Neural progenitor cell (in vitro differentiated cells): ENCODE measurements around the gene COMMD3. TPM values are rescaled to one million over a fixed set of nuclear protein-coding genes. Genes with fewer than 3 reads are reported as not detected.

ENCODE experiments used
- DNase-seq: peaks from one replicate; pipeline ENCODE4 v3.0.0-alpha.2; 2016; ENCODE audit warnings: low spot score
- H2AFZ ChIP-seq: fragments of 200-600 bp; sonication (generic); replicated peaks from 2 replicates; pipeline ENCODE4 v1.6.1; 2016; ENCODE audit warnings: antibody characterized with exemption
- H3F3A ChIP-seq: fragments of 200-600 bp; sonication (generic); 2 replicates; pipeline ENCODE4 v1.6.1; 2016; ENCODE audit warnings: antibody characterized with exemption, low read depth
- H3K27ac ChIP-seq: fragments of 200-600 bp; sonication (generic); 2 replicates; pipeline ENCODE4 v1.5.1; 2016; ENCODE audit warnings: mild to moderate bottlenecking
- H3K27me3 ChIP-seq: fragments of 200-600 bp; sonication (generic); 2 replicates; pipeline ENCODE4 v1.6.1; 2016; ENCODE audit warnings: mild to moderate bottlenecking, moderate library complexity
- H3K36me3 ChIP-seq: fragments of 200-600 bp; sonication (generic); 2 replicates; pipeline ENCODE4 v1.5.1; 2016
- H3K4me1 ChIP-seq: fragments of 200-600 bp; sonication (generic); 2 replicates; pipeline ENCODE4 v1.6.1; 2016; ENCODE audit warnings: mixed run types
- H3K4me2 ChIP-seq: fragments of 200-600 bp; sonication (generic); 2 replicates; pipeline ENCODE4 v1.6.1; 2016
- H3K4me3 ChIP-seq: fragments of 200-600 bp; sonication (generic); 2 replicates; pipeline ENCODE4 v1.5.1; 2016
- H3K79me2 ChIP-seq: fragments of 200-600 bp; sonication (generic); 2 replicates; pipeline ENCODE4 v1.6.1; 2016; ENCODE audit warnings: low read depth
- H3K9ac ChIP-seq: fragments of 200-600 bp; sonication (generic); 2 replicates; pipeline ENCODE4 v1.6.1; 2016
- H3K9me3 ChIP-seq: fragments of 200-600 bp; sonication (generic); 2 replicates; pipeline ENCODE4 v1.5.1; 2016; ENCODE audit warnings: low read depth
- H4K20me1 ChIP-seq: fragments of 200-600 bp; sonication (generic); 2 replicates; pipeline ENCODE4 v1.6.1; 2016; ENCODE audit warnings: low read depth
- H3K27ac Mint-ChIP-seq: 3 replicates; pipeline ENCODE4 v1.8.0; 2021; ENCODE audit warnings: mixed read lengths
- H3K27me3 Mint-ChIP-seq: 2 replicates; pipeline ENCODE4 v1.8.0; 2022; ENCODE audit warnings: low read depth, mild to moderate bottlenecking, inconsistent platforms, moderate library complexity, mixed read lengths; ENCODE audit not compliant: insufficient read depth
- H3K36me3 Mint-ChIP-seq: 3 replicates; pipeline ENCODE4 v1.8.0; 2021; ENCODE audit warnings: mixed read lengths
- H3K4me1 Mint-ChIP-seq: 3 replicates; pipeline ENCODE4 v1.8.0; 2021; ENCODE audit warnings: mixed read lengths
- H3K4me3 Mint-ChIP-seq: 3 replicates; pipeline ENCODE4 v1.8.0; 2021; ENCODE audit warnings: mild to moderate bottlenecking, moderate library complexity, mixed read lengths
- H3K9me3 Mint-ChIP-seq: 3 replicates; pipeline ENCODE4 v1.8.0; 2020; ENCODE audit warnings: mixed read lengths
- EZH2 ChIP-seq: fragments of 200-600 bp; sonication (generic); IDR thresholded peaks from 2 replicates; pipeline ENCODE4 v1.6.1; 2017; ENCODE audit warnings: antibody characterized with exemption, mild to moderate bottlenecking, moderate library complexity
- EZH2phosphoT487 ChIP-seq: fragments of 200-600 bp; sonication (generic); IDR thresholded peaks from 2 replicates; pipeline ENCODE4 v1.6.1; 2017; ENCODE audit warnings: antibody characterized with exemption
- total RNA-seq: library from RNA; depleted of rRNA; stranded (reverse); fragments of >200 nt; gene quantifications from 2 replicates; pipeline ENCODE4 v1.2.3, GENCODE V29; 2015; ENCODE audit warnings: low replicate concordance
- TF ChIP-seq, protein P1 (sequence below): fragments of 200-600 bp; sonication (generic); IDR thresholded peaks from 2 replicates; pipeline ENCODE4 v1.5.1; 2017; ENCODE audit warnings: antibody characterized with exemption, mild to moderate bottlenecking

Gene COMMD3
- total RNA-seq, 1 donor from 2014 or later: 16.3 TPM

DNA sequence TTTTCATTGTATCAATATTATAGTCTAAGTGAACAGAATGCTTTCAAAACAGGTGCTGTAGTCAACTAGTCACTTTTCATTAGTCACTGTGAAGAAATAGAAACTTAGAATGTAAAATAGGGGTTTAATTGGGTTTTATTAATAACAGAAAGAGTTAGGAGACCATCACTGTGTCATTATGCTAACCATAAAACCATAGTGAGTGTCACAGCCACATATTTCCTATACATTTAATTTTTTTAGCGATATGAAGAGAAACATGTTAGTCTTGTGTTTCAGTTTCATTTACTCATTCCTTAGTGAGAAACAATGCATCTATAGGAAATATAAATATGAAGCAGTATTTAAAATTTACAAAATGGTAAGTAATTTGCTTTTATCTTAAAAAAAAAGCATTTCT, 51.3 kb downstream of the COMMD3 start:
- Histone ChIP-seq H4K20me1 (no peaks in the 10 kb centered on the region), H3K9me3 (no peaks in the 10 kb centered on the region), H3K27me3 (no peaks in the 10 kb centered on the region), H3K79me2 (no peaks in the 10 kb centered on the region), H3K4me2 (no peak overlapping the region), H3K4me3 (no peak overlapping the region), H2AFZ (no peak overlapping the region), H3F3A (no peaks in the 10 kb centered on the region), H3K9ac (no peak overlapping the region), H3K4me1 (peaks cover 17% of the 10 kb centered on the region), H3K36me3 (no peaks in the 10 kb centered on the region), H3K27ac (no peak overlapping the region)
- Mint-ChIP-seq H3K27me3 (no peaks in the 10 kb centered on the region), H3K36me3 (no peaks in the 10 kb centered on the region), H3K4me1 (peaks cover 9% of the 10 kb centered on the region), H3K4me3 (no peak overlapping the region), H3K27ac (no peak overlapping the region), H3K9me3 (no peaks in the 10 kb centered on the region)
- TF ChIP-seq EZH2phosphoT487: no peak
- TF ChIP-seq EZH2: no peak
- TF ChIP-seq, protein P1, sequence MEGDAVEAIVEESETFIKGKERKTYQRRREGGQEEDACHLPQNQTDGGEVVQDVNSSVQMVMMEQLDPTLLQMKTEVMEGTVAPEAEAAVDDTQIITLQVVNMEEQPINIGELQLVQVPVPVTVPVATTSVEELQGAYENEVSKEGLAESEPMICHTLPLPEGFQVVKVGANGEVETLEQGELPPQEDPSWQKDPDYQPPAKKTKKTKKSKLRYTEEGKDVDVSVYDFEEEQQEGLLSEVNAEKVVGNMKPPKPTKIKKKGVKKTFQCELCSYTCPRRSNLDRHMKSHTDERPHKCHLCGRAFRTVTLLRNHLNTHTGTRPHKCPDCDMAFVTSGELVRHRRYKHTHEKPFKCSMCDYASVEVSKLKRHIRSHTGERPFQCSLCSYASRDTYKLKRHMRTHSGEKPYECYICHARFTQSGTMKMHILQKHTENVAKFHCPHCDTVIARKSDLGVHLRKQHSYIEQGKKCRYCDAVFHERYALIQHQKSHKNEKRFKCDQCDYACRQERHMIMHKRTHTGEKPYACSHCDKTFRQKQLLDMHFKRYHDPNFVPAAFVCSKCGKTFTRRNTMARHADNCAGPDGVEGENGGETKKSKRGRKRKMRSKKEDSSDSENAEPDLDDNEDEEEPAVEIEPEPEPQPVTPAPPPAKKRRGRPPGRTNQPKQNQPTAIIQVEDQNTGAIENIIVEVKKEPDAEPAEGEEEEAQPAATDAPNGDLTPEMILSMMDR: no peak
- DNase-seq: no peak

DNA sequence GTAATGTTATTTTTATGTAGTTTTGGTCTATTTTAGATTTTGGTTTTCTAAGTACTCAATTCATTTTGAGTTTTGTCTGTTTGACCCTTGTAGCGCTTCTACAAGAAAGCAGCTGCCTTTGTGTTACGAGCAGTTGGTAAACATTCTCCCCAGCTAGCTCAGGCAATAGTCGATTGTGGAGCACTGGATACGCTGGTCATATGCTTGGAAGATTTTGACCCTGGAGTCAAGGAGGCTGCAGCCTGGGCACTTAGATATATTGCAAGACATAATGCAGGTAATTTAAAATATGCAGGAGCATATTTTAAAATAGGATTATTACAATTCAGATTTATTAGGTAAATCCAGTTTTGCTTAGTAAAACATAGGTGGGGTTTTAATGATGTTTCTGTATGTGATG, 52.2 kb downstream of the COMMD3 start:
- no peak overlapping the region for H3K4me3 Mint-ChIP-seq
- no peaks in the 10 kb centered on the region for H3K79me2 ChIP-seq
- H3K9ac ChIP-seq: no peak overlapping the region
- H3K27ac Mint-ChIP-seq: no peak overlapping the region
- H4K20me1 ChIP-seq: no peaks in the 10 kb centered on the region
- no peak for TF ChIP-seq EZH2
- TF ChIP-seq EZH2phosphoT487: no peak
- TF ChIP-seq, protein P1: no peak
- no peak for DNase-seq
- H3K36me3 Mint-ChIP-seq: no peaks in the 10 kb centered on the region
- H3K9me3 Mint-ChIP-seq: no peaks in the 10 kb centered on the region
- no peak overlapping the region for H3K27ac ChIP-seq
- no peaks in the 10 kb centered on the region for H3F3A ChIP-seq
- no peaks in the 10 kb centered on the region for H3K27me3 Mint-ChIP-seq
- H3K4me1 ChIP-seq: peaks cover 17% of the 10 kb centered on the region
- H2AFZ ChIP-seq: no peak overlapping the region
- no peaks in the 10 kb centered on the region for H3K9me3 ChIP-seq
- no peaks in the 10 kb centered on the region for H3K36me3 ChIP-seq
- peaks cover 9% of the 10 kb centered on the region for H3K4me1 Mint-ChIP-seq
- H3K4me3 ChIP-seq: no peak overlapping the region
- H3K4me2 ChIP-seq: no peak overlapping the region
- H3K27me3 ChIP-seq: no peaks in the 10 kb centered on the region

DNA sequence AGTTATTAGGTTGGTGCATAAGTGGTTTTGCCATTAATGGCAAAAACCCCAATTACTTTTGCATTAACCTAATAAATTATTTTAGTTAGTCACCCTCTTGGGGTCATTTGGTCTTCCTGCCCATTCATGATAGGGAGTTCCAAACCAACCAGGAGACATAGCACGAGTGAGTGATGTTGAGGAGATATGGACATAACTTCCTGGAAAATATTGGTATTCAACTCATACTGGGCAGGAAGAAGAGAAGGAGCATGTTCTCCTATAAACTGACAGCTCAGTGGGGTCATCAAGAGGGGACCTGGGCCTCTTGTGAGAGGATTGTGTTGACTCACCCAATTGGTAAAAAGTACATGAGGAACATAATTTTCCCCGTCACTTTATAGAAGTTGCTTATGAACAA, 52.8 kb downstream of the COMMD3 start:
- Mint-ChIP-seq H3K9me3 (no peaks in the 10 kb centered on the region), H3K4me3 (no peak overlapping the region), H3K36me3 (no peaks in the 10 kb centered on the region), H3K27ac (no peak overlapping the region), H3K4me1 (peaks cover 9% of the 10 kb centered on the region), H3K27me3 (no peaks in the 10 kb centered on the region)
- no peak overlapping the region for H3K4me2 ChIP-seq
- no peaks in the 10 kb centered on the region for H3F3A ChIP-seq
- no peaks in the 10 kb centered on the region for H3K79me2 ChIP-seq
- no peak overlapping the region for H3K9ac ChIP-seq
- H3K4me3 ChIP-seq: no peak overlapping the region
- no peak for DNase-seq
- H4K20me1 ChIP-seq: no peaks in the 10 kb centered on the region
- H3K4me1 ChIP-seq: peaks cover 17% of the 10 kb centered on the region
- no peaks in the 10 kb centered on the region for H3K27me3 ChIP-seq
- no peak for TF ChIP-seq EZH2
- no peak for TF ChIP-seq EZH2phosphoT487
- TF ChIP-seq, protein P1: no peak
- H3K9me3 ChIP-seq: no peaks in the 10 kb centered on the region
- H3K27ac ChIP-seq: no peak overlapping the region
- H3K36me3 ChIP-seq: no peaks in the 10 kb centered on the region
- no peak overlapping the region for H2AFZ ChIP-seq
